Caco-2 (cell line): ENCODE results near the gene KRTAP16-1. TPM values are rescaled to one million over a fixed set of nuclear protein-coding genes. Genes with fewer than 3 reads are reported as not detected.
"Not testable (repeated sequence)": the region's sequence is repeated elsewhere in the genome, so short reads cannot be mapped to it uniquely, and the experiment has no call there.

Experiments used
- BruUV-seq: library from RNA; stranded (reverse); fragments of 400-500 nt; replicated peaks from 2 replicates; lab custom pipeline; 2021; lab: Mats Ljungman, UMichigan
- CTCF ChIA-PET: fragments of 300-600 bp; sonication (Branson Sonifier 250); formaldehyde crosslinking; loops from one replicate; lab custom pipeline; 2022; ENCODE audit warnings: antibody characterized with exemption; lab: Charles Lee
- POLR2A ChIA-PET: fragments of 300-600 bp; sonication (Branson Sonifier 250); formaldehyde crosslinking; loops from one replicate; lab custom pipeline; 2022; ENCODE audit warnings: antibody characterized with exemption; lab: Charles Lee
- DNase-seq, 2 experiments: peaks; one replicate each; pipeline versions ENCODE4 v3.0.0 to v3.0.0-alpha.2; 2020 to 2022
- H3K27me3 ChIP-seq: replicated peaks from 2 replicates; pipeline ENCODE4 v1.6.0; 2011; ENCODE audit warnings: low read length; ENCODE audit not compliant: control insufficient read depth, insufficient read depth
- H3K36me3 ChIP-seq: 2 replicates; pipeline ENCODE4 v1.5.1; 2011; ENCODE audit warnings: low read length; ENCODE audit not compliant: control insufficient read depth, insufficient read depth
- H3K4me1 ChIP-seq: fragments of 250-450 bp; sonication (Bioruptor Pico); 2 replicates; pipeline ENCODE4 v1.5.1; 2020; ENCODE audit warnings: mild to moderate bottlenecking
- H3K4me3 ChIP-seq: 2 replicates; pipeline ENCODE4 v1.5.1; 2011; ENCODE audit warnings: low read depth, mild to moderate bottlenecking, control low read depth, low read length
- H3K9me3 ChIP-seq: fragments of 250-450 bp; sonication (Bioruptor Pico); 2 replicates; pipeline ENCODE4 v1.5.1; 2020; ENCODE audit warnings: mild to moderate bottlenecking, moderate library complexity
- H3K27ac Mint-ChIP-seq: one replicate; pipeline ENCODE4 v1.8.0; 2022; ENCODE audit warnings: mixed read lengths; ENCODE audit not compliant: unreplicated experiment
- H3K27me3 Mint-ChIP-seq: one replicate; pipeline ENCODE4 v1.8.0; 2022; ENCODE audit warnings: mixed read lengths; ENCODE audit not compliant: insufficient read depth, unreplicated experiment
- H3K36me3 Mint-ChIP-seq: one replicate; pipeline ENCODE4 v1.8.0; 2022; ENCODE audit warnings: mild to moderate bottlenecking, mixed read lengths; ENCODE audit not compliant: insufficient read depth, unreplicated experiment
- H3K4me1 Mint-ChIP-seq: one replicate; pipeline ENCODE4 v1.8.0; 2022; ENCODE audit warnings: low read depth, mixed read lengths; ENCODE audit not compliant: unreplicated experiment
- H3K4me3 Mint-ChIP-seq: one replicate; pipeline ENCODE4 v1.8.0; 2022; ENCODE audit warnings: mild to moderate bottlenecking, moderate library complexity, mixed read lengths; ENCODE audit not compliant: unreplicated experiment
- H3K9me3 Mint-ChIP-seq: one replicate; pipeline ENCODE4 v1.8.0; 2022; ENCODE audit warnings: mixed read lengths; ENCODE audit not compliant: unreplicated experiment
- intact Hi-C: fragments of 100-400 bp; cut with micrococcal nuclease; formaldehyde crosslinking; loops from one replicate; pipeline ENCODE4 v1.10.0; 2022; ENCODE audit not compliant: unreplicated experiment
- total RNA-seq: library from RNA; stranded (reverse); gene quantifications from 2 replicates; pipeline ENCODE4 v1.2.3, GENCODE V29; 2022
- TF ChIP-seq, protein P1 (sequence below), 2 experiments: fragments of 200-600 bp in 1 of 2; IDR thresholded peaks; 1 replicate in 1 of 2; 2 replicates in 1 of 2; pipeline versions ENCODE4 v1.5.1 to v1.8.0; 2011 to 2022; ENCODE audit warnings: antibody characterized with exemption in 1 of 2, control low read depth in 1 of 2, inconsistent platforms in 1 of 2, low read depth in 1 of 2, low read length in 1 of 2, mild to moderate bottlenecking in 1 of 2, moderate library complexity in 1 of 2; ENCODE audit not compliant: insufficient read depth in 1 of 2, severe bottlenecking in 1 of 2, unreplicated experiment in 1 of 2

The KRTAP16-1 gene
- total RNA-seq, 1 experiment from 2014 or later, result not detected

DNA sequence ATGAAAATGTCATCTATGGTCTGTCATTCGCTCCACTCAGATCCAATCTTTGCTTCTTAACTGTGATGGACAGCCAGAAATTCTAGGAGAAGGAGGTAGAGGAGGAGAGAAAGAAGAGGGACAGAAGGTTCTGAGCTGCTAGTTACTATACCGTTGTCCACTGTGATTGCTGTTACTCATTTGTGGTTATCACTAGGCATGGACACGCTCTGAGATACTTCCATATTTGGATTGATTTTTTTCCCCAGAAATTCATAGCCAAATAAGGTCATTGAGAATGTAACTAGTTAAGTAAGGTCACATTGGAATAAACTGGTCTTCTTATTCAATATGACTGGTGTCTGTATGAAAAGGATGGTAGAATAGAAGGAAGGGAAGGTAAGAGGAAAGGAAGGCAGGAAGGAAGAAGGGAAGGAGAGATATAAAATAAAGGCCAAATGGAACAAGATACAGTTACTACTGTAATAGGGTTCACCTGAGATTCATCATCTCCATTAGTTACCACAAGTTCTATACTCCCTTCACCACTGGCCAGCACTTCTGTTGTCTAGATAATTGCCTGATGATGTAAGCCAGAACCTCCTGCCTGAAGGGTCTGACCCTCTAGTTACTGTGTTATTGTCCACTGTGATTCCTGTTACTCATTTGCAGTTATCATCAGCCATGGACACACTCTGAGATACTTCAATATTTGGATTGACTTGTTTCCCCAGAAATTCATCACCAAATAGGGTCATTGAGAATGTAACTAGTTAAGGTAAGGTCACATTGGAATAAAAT lies 30.7 kb downstream of the KRTAP16-1 start:
- Mint-ChIP-seq H3K27me3 (no peaks in the 10 kb centered on the region), H3K9me3 (no peaks in the 10 kb centered on the region), H3K27ac (no peak overlapping the region), H3K4me1 (peaks cover 9% of the 10 kb centered on the region), H3K4me3 (no peak overlapping the region), H3K36me3 (no peaks in the 10 kb centered on the region)
- intact Hi-C loops, result no loop called here
- Histone ChIP-seq H3K27me3 (no peaks in the 10 kb centered on the region), H3K36me3 (no peaks in the 10 kb centered on the region), H3K4me1 (peaks cover under 1% of the 10 kb centered on the region), H3K9me3 (no peaks in the 10 kb centered on the region), H3K4me3 (no peak overlapping the region)
- TF ChIP-seq, protein P1, sequence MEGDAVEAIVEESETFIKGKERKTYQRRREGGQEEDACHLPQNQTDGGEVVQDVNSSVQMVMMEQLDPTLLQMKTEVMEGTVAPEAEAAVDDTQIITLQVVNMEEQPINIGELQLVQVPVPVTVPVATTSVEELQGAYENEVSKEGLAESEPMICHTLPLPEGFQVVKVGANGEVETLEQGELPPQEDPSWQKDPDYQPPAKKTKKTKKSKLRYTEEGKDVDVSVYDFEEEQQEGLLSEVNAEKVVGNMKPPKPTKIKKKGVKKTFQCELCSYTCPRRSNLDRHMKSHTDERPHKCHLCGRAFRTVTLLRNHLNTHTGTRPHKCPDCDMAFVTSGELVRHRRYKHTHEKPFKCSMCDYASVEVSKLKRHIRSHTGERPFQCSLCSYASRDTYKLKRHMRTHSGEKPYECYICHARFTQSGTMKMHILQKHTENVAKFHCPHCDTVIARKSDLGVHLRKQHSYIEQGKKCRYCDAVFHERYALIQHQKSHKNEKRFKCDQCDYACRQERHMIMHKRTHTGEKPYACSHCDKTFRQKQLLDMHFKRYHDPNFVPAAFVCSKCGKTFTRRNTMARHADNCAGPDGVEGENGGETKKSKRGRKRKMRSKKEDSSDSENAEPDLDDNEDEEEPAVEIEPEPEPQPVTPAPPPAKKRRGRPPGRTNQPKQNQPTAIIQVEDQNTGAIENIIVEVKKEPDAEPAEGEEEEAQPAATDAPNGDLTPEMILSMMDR (IDR thresholded peaks at IDR 0.05; ENCODE audit: insufficient read depth in 1 of 2, low read depth in 1 of 2, low read length in 1 of 2, severe bottlenecking in 1 of 2, unreplicated experiment in 1 of 2), result no peak
- no peak for DNase-seq
- POLR2A ChIA-PET, result no interaction called here
- no TSS peak for BruUV-seq
- CTCF ChIA-PET, result no interaction called here

GRCh38 chr17:41275648-41276190 lies 33.4 kb downstream of the KRTAP16-1 start, which contains the start of gene KRTAP9-7:
Gene KRTAP9-7 (plus strand): TSS chr17:41275698. CDS start chr17:41275698, 0 bp downstream.
- DNase-seq, H3K9me3 ChIP-seq, H3K27me3 ChIP-seq, H3K36me3 Mint-ChIP-seq, CTCF ChIA-PET, H3K9me3 Mint-ChIP-seq, intact Hi-C loops, H3K4me1 ChIP-seq, H3K36me3 ChIP-seq, H3K4me1 Mint-ChIP-seq, H3K27me3 Mint-ChIP-seq, BruUV-seq, H3K4me3 ChIP-seq, H3K27ac Mint-ChIP-seq, POLR2A ChIA-PET, H3K4me3 Mint-ChIP-seq: not testable (repeated sequence)

- no peak for DNase-seq
- no peaks in the 10 kb centered on the region for H3K36me3 Mint-ChIP-seq
- CTCF ChIA-PET, result no interaction called here
- peaks cover 9% of the 10 kb centered on the region for H3K4me1 Mint-ChIP-seq
- Histone ChIP-seq H3K27me3 (no peaks in the 10 kb centered on the region), H3K9me3 (no peaks in the 10 kb centered on the region), H3K36me3 (no peaks in the 10 kb centered on the region), H3K4me1 (no peaks in the 10 kb centered on the region; the same call in 1 of the 2 replicates), H3K4me3 (no peak overlapping the region)
- H3K27ac Mint-ChIP-seq, result no peak overlapping the region
- H3K27me3 Mint-ChIP-seq, result no peaks in the 10 kb centered on the region
- intact Hi-C loops, result no loop called here
- no peak overlapping the region for H3K4me3 Mint-ChIP-seq
- no TSS peak for BruUV-seq
- POLR2A ChIA-PET, result no interaction called here
- H3K9me3 Mint-ChIP-seq, result no peaks in the 10 kb centered on the region
- TF ChIP-seq, protein P1 (IDR thresholded peaks at IDR 0.05; ENCODE audit: insufficient read depth in 1 of 2, low read depth in 1 of 2, low read length in 1 of 2, severe bottlenecking in 1 of 2, unreplicated experiment in 1 of 2), result no peak
These were observed 37.3 kb downstream of the KRTAP16-1 start for GRCh38 chr17:41271858-41272257.

DNA sequence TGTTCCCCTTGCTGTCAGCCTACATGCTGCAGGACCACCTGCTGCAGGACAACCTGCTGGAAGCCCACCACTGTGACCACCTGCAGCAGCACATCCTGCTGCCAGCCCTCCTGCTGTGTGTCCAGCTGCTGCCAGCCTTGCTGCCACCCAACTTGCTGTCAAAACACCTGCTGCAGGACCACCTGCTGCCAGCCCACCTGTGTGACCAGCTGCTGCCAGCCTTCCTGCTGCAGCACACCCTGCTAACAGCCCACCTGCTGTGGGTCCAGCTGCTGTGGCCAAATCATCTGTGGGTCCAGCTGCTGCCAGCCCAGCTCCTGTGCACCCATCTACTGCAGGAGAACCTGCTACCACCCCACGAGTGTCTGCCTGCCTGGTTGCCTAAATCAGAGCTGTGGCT lies 37.8 kb downstream of the KRTAP16-1 start:
- H3K4me1 ChIP-seq, H3K4me3 Mint-ChIP-seq, H3K27me3 Mint-ChIP-seq, CTCF ChIA-PET, H3K4me3 ChIP-seq, DNase-seq, H3K9me3 ChIP-seq, H3K27ac Mint-ChIP-seq, H3K36me3 Mint-ChIP-seq, H3K4me1 Mint-ChIP-seq, BruUV-seq, intact Hi-C loops, H3K27me3 ChIP-seq, POLR2A ChIA-PET, H3K36me3 ChIP-seq, H3K9me3 Mint-ChIP-seq: not testable (repeated sequence)
